GM21576 (cell line): ENCODE results near the gene SECTM1.

Experiments
- ATAC-seq: cut with Tn5 transposase; IDR thresholded peaks from one replicate; pipeline ENCODE4 v1.9.1; 2021; ENCODE audit warnings: mild to moderate bottlenecking, moderate library complexity; ENCODE audit not compliant: unreplicated experiment

The SECTM1 gene

DNA sequence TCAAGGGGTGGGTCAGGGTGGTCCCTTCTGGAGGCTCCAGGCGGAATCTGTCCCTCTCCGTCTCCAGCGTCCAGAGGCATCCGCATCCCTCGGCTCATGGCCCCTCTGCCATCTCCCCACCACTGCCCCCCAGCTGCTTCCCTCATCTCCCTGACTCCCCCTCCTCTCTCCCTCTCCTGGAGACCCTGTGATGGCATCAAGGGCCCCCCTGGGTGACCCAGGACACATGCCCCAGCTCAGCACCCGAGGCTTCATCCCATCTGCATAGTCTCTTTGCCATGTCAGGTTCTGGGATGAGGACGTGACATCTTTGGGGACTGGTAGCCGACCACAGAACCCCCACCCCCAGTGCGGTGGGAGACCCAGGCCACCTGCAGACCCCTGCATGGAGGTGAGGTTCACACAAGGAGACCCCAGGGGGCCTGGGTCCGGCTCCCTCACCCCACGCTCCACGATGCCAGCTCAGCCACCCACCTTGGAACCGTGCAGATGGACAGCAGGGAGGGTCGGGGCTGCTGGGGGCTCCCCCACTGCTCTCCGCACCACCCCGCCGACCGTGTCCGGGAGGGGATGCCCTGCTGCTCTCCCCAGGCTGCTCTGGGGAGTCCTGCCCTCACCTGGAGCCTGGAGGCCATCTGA is 3.8 kb downstream of the SECTM1 start:
- ATAC-seq = no peak

- ATAC-seq = no peak
These were observed 4.5 kb downstream of the SECTM1 start for GRCh38 chr17:82328994-82329507.

DNA sequence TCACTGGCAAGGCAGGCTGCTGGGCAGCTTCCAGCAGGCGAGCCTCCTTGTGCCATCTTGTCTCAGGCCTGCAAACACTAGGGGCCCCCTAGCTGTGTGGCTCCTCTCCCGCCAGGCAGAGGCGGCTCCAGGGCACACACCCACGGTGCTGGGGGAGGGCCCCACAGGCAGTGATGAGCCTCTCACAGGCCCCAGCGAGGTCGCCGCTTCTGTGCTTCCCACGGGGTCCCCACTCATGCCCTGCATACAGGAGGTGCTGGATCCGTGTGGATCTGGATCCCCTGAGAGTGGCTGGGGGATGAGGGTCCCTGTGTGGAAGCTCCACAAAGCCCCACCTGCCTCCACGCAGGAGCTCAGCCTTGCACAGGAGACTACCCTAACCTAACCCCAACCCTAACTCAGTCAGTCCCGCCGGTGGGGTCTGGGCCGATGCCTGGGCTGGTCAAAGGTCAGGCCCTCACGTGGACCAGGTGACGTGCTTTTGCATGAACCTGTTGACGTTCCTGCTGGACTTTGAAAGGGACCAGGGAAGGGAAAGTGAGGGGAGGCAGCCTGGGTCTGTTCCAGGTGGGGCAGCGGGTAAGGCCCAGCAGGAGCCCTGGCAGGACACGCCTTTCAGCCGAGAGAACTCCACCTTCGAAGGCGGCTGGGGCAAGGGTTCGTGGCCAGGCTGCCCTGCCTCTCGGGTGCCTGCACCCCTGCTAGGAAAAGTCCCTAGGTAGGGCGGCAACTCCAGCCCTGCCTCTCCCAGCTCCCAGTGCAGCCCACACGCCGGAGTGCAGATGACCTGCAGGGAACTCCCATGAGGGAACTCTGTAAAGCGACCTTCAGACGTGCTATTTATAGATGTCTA is 5.2 kb downstream of the SECTM1 start:
- ATAC-seq = no peak

DNA sequence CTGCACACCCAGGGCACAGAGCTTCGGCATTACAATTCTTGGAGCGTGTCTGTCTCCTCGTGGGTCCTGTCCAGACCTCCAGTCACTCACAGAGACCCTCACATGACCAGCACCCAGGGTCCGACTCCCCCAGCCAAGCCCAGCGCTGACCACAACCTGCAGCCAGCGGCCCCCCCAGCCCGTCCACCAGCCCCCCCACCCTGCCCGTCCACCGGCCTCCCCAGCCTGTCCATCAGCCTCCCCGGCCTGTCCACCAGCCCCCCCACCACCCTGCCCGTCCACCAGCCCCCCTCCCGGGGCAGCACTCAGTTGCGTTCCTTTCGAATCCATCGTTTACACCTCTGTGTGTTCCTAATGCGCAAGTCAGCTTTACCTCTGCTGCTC is 5.8 kb downstream of the SECTM1 start:
- ATAC-seq = no peak

DNA sequence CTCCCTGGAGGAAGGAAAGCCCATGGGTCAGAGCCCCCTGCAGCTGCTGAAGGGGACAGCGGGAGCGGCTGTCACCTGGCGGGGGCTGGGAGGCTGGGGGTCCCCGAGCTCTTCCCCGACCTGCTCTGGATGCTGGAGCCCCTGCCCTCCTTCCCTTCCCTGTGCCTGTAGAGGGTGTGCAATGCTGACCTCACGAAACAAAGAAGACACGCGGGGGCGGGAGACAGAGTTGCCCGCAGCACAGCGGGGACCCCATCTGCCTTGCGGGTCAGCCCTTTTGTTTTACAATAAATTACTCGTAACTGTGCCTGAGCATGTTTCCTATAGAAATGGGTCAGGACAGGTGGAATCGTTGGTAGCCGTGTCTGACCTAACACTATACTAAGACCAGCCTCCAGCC is 6.3 kb downstream of the SECTM1 start:
- ATAC-seq = no peak

DNA sequence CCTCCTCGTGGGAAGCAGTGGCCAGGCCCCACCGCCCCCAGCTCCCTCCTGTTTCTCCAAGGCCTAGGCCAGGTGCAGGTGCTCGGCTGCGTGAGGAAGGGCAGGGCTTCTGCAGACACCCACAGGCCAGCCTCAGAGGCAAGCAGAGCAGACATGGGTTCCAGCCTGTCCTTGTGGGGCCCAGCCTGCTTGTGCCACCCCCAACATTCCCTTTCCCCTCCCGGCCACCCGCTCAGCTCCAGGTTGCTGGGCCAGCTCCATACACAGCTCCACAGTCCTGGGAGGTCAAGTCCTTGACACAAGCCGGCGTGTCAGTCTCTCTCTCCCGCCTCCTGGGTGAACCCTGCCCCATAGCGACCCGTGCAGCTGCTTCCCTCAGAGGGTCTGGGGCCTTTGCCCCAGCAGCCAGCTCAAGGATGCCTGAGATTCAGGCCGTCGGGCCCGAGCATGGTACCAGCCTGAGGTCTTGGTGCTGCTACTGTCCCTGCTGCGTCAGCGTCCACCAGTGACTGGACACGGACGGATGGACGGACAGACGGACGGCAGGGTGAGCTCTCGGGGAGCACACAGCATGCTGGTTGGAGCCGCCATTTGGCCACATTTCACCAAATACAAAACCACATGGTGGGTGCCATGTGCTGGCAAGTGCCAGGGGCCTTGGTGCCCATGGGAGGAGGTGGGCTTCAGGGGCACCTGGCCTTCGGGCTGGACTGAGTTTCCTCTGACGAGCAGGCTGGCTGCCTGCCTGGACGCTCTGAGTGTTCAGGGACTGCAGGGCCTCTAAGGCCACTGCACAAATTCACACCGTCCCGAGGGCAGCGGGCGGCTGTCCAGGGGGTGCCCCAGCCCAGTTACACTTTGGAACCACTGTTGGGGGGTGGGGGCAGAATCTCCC is 8.0 kb downstream of the SECTM1 start:
- ATAC-seq = no peak

GRCh38 chr17:82324566-82325285 is 8.8 kb downstream of the SECTM1 start:
- no peak for ATAC-seq

GRCh38 chr17:82323514-82324234 is 9.9 kb downstream of the SECTM1 start:
- no peak for ATAC-seq

GRCh38 chr17:82322526-82323453 is 10.8 kb downstream of the SECTM1 start:
- no peak for ATAC-seq

GRCh38 chr17:82321947-82322466 is 11.6 kb downstream of the SECTM1 start:
- ATAC-seq = no peak

DNA sequence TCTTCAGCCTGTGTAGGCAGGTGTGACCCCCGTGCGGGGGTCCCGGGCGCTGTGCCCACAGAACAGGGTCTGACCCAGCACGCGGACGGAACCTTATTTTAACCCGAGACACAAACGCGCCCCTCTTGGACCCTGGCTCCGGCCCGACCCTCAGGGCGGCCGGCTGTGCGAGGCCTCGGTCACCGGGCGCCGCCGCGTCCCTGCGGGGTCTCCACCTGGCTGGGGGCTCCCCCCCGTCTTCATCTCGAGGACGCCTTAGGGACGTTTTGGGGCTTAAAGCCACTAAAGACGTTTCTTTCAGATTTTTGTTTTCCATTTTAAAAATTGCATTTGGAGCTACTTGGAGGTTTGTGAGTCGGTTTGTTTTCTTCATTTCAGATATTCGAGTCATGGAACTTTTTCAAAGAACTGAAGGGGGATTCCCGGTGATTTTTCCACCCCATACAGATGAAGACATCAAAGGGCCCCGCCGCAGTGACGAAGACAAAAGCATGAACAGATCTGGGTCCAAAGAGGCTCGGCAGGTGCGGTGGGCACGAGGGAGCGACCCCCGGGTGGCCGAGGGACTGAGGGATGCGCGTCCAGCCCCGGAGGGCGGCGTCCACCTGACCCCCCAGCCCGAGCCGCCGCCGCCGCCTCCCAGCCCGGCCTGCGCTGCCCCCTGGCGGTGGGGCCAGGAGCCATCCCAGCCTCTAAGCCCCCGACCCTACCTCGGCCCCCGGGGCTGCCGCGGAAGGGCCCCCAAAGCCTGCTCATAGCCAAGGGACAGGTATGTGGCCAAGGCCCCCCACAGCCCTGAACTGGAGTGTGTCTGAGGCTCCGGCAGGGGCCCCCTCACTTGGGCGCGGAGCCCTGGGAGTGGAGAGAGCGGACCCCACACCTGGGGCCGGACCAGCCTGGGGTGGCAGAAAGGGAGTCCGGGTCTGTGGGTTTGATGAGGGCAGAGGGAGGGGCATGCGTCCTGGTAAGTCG is 12.3 kb downstream of the SECTM1 start:
- ATAC-seq = no peak

DNA sequence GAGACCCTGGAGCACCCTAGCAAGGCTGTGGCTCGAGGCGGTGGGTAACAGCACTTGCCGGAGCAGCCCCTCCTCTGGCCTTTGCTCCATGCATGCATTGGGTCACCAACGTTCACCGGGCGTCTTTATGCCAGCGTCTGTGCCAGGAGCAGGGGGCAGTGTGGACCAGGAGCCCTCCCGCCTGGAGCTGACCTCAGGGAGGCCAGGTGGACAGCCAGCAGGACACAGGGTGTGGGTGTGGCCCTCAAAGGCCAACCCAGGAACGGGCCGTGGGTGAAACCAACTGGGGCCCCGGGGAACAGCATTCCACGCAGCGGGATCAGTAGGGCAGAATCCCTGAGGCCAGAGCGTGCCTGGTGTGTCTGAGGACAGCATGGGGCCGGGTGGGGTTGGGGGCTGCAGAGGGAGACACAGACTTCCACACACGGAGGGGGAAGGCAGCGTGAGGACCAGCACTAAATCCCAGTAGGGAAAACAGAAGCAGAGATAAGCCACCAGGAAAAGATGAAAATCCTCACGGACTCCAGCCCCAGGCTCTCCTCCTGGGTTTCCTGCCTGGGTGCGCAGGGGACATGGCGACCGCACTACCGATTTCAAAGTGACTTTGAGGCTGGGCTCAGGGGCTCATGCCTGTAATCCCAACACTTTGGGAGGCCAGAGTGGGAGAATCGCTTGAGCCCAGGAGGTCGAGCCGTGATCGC is 13.3 kb downstream of the SECTM1 start:
- no peak for ATAC-seq

GRCh38 chr17:82319619-82320062 is 13.9 kb downstream of the SECTM1 start:
- no peak for ATAC-seq

GRCh38 chr17:82318772-82319606 is 14.6 kb downstream of the SECTM1 start:
- no peak for ATAC-seq

DNA sequence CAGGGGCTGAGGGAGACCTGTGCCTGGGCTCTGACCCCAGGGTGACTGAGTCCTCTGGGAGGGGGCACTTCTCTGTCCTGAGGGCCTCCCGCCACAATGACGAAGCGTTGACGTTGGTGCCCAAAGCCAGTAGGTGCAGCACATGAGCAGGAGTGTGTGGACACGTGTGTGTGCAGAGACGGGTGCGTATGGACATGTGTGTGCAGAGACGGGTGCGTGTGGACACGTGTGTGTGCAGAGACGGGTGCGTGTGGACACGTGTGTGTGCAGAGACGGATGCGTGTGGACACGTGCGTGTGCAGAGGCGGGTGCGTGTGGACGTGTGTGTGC is 15.4 kb downstream of the SECTM1 start:
- no peak for ATAC-seq
